Measurements from ENCODE around the gene LSM10.

- TF ChIP-seq, protein P1, sequence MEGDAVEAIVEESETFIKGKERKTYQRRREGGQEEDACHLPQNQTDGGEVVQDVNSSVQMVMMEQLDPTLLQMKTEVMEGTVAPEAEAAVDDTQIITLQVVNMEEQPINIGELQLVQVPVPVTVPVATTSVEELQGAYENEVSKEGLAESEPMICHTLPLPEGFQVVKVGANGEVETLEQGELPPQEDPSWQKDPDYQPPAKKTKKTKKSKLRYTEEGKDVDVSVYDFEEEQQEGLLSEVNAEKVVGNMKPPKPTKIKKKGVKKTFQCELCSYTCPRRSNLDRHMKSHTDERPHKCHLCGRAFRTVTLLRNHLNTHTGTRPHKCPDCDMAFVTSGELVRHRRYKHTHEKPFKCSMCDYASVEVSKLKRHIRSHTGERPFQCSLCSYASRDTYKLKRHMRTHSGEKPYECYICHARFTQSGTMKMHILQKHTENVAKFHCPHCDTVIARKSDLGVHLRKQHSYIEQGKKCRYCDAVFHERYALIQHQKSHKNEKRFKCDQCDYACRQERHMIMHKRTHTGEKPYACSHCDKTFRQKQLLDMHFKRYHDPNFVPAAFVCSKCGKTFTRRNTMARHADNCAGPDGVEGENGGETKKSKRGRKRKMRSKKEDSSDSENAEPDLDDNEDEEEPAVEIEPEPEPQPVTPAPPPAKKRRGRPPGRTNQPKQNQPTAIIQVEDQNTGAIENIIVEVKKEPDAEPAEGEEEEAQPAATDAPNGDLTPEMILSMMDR (IDR thresholded peaks at IDR 0.05): no peak
- no peak for TF ChIP-seq POLR2A (IDR thresholded peaks at IDR 0.05)
Measured at GRCh38 chr1:36383240-36383639, 14.5 kb downstream of the LSM10 start.
